H1 (cell line): ENCODE measurements around the gene GPR180.

Source experiments
- ATF2 ChIP-seq: IDR thresholded peaks from 2 replicates; pipeline ENCODE4 v1.6.1; 2012; ENCODE audit warnings: low read length, inconsistent platforms
- ATF3 ChIP-seq: IDR thresholded peaks from 2 replicates; pipeline ENCODE4 v1.6.1; 2011; ENCODE audit warnings: low read depth, mild to moderate bottlenecking, low read length; ENCODE audit not compliant: insufficient read depth
- CHD1 ChIP-seq: IDR thresholded peaks from 2 replicates; pipeline ENCODE4 v1.6.1; 2012; ENCODE audit warnings: low read depth, low read length, improper control_type of control experiment
- CTBP2 ChIP-seq: IDR thresholded peaks from 2 replicates; pipeline ENCODE4 v1.7.0; 2011; ENCODE audit warnings: borderline replicate concordance, mild to moderate bottlenecking, moderate library complexity, mixed read lengths, low read length; ENCODE audit not compliant: insufficient read depth, insufficient read length
- EP300 ChIP-seq, 2 experiments: IDR thresholded peaks; 1 replicate in 1 of 2; 2 replicates in 1 of 2; pipeline ENCODE4 v1.6.1; 2011 to 2012; ENCODE audit warnings: low read depth in 2 of 2, low read length in 2 of 2, mild to moderate bottlenecking in 2 of 2, borderline replicate concordance in 1 of 2, inconsistent platforms in 1 of 2, moderate library complexity in 1 of 2
- EZH2 ChIP-seq: fragments of 200-600 bp; sonication (generic); IDR thresholded peaks from 2 replicates; pipeline ENCODE4 v1.7.1; 2012; ENCODE audit warnings: low read depth, mild to moderate bottlenecking, moderate library complexity, low read length, inconsistent platforms; ENCODE audit not compliant: severe bottlenecking
- JUN ChIP-seq: IDR thresholded peaks from 2 replicates; pipeline ENCODE4 v1.6.1; 2011; ENCODE audit warnings: low read depth, mild to moderate bottlenecking, improper control_type of control experiment, low read length
- JUND ChIP-seq: IDR thresholded peaks from 2 replicates; pipeline ENCODE4 v1.6.1; 2011; ENCODE audit warnings: mild to moderate bottlenecking, improper control_type of control experiment, low read length
- MAFK ChIP-seq: IDR thresholded peaks from 2 replicates; pipeline ENCODE4 v1.6.1; 2012; ENCODE audit warnings: low read depth, mild to moderate bottlenecking, improper control_type of control experiment, low read length
- POLR2A ChIP-seq, 2 experiments: IDR thresholded peaks; 1 replicate in 1 of 2; 2 replicates in 1 of 2; pipeline ENCODE4 v1.6.1; 2011; ENCODE audit warnings: low read depth in 2 of 2, low read length in 2 of 2, mild to moderate bottlenecking in 2 of 2; ENCODE audit errors: control extremely low read depth in 1 of 2
- POLR2AphosphoS5 ChIP-seq: IDR thresholded peaks from 2 replicates; pipeline ENCODE4 v1.6.1; 2011; ENCODE audit warnings: low read depth, low read length
- SRF ChIP-seq: IDR thresholded peaks from 2 replicates; pipeline ENCODE4 v1.6.1; 2011; ENCODE audit warnings: mild to moderate bottlenecking, low read depth, low read length, moderate library complexity
- ZNF274 ChIP-seq: IDR thresholded peaks from 2 replicates; pipeline ENCODE4 v1.7.0; 2012; ENCODE audit warnings: low read length, borderline replicate concordance; ENCODE audit errors: extremely low read depth
- TF ChIP-seq, protein P1 (sequence below), 3 experiments: IDR thresholded peaks; 1 replicate in 2 of 3; 2 replicates in 1 of 3; pipeline versions ENCODE4 v1.5.1 to v1.6.1; 2011; ENCODE audit warnings: low read length in 3 of 3, mild to moderate bottlenecking in 3 of 3, inconsistent platforms in 2 of 3, low read depth in 1 of 3, moderate library complexity in 1 of 3; ENCODE audit not compliant: insufficient read depth in 1 of 3; ENCODE audit errors: control extremely low read depth in 1 of 3

DNA sequence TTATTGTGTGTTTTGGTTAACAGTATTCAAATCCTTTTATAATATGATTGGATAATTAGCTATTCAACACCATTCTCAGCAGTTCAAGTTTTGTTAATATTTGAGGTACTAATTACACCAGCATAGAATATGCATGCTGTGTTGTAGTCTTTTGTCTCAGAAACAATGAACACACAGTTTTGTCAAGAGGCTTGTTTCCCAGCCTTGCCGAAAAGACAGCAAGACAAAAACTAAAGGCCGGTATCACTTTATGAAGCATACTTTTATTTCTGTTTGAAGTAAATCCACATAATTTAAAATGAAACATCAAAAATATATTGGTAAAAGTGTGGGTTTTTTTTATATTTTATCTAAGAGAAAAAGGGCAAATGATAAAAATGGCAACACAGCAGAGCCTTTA lies 7.5 kb downstream of the GPR180 start:
- TF ChIP-seq POLR2AphosphoS5 (no peak), ZNF274 (no peak), EP300 (IDR thresholded peaks at IDR 0.05; ENCODE audit: borderline replicate concordance in 1 of 2, low read depth in 2 of 2, low read length in 2 of 2) (no peak), JUND (no peak), EZH2 (no peak), POLR2A (IDR thresholded peaks at IDR 0.05; ENCODE audit: control extremely low read depth in 1 of 2, low read depth in 2 of 2, low read length in 2 of 2) (no peak), MAFK (no peak), CHD1 (no peak), ATF2 (no peak), ATF3 (no peak), CTBP2 (no peak), JUN (no peak), SRF (no peak)
- TF ChIP-seq, protein P1, sequence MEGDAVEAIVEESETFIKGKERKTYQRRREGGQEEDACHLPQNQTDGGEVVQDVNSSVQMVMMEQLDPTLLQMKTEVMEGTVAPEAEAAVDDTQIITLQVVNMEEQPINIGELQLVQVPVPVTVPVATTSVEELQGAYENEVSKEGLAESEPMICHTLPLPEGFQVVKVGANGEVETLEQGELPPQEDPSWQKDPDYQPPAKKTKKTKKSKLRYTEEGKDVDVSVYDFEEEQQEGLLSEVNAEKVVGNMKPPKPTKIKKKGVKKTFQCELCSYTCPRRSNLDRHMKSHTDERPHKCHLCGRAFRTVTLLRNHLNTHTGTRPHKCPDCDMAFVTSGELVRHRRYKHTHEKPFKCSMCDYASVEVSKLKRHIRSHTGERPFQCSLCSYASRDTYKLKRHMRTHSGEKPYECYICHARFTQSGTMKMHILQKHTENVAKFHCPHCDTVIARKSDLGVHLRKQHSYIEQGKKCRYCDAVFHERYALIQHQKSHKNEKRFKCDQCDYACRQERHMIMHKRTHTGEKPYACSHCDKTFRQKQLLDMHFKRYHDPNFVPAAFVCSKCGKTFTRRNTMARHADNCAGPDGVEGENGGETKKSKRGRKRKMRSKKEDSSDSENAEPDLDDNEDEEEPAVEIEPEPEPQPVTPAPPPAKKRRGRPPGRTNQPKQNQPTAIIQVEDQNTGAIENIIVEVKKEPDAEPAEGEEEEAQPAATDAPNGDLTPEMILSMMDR (IDR thresholded peaks at IDR 0.05; ENCODE audit: control extremely low read depth in 1 of 3, insufficient read depth in 1 of 3, low read depth in 1 of 3, low read length in 3 of 3), result no peak
